ENCODE measurements around the gene CEBPB.
"Not testable (repeated sequence)": the region's sequence is repeated elsewhere in the genome, so short reads cannot be mapped to it uniquely, and the experiment has no call there.

The CEBPB gene

DNA sequence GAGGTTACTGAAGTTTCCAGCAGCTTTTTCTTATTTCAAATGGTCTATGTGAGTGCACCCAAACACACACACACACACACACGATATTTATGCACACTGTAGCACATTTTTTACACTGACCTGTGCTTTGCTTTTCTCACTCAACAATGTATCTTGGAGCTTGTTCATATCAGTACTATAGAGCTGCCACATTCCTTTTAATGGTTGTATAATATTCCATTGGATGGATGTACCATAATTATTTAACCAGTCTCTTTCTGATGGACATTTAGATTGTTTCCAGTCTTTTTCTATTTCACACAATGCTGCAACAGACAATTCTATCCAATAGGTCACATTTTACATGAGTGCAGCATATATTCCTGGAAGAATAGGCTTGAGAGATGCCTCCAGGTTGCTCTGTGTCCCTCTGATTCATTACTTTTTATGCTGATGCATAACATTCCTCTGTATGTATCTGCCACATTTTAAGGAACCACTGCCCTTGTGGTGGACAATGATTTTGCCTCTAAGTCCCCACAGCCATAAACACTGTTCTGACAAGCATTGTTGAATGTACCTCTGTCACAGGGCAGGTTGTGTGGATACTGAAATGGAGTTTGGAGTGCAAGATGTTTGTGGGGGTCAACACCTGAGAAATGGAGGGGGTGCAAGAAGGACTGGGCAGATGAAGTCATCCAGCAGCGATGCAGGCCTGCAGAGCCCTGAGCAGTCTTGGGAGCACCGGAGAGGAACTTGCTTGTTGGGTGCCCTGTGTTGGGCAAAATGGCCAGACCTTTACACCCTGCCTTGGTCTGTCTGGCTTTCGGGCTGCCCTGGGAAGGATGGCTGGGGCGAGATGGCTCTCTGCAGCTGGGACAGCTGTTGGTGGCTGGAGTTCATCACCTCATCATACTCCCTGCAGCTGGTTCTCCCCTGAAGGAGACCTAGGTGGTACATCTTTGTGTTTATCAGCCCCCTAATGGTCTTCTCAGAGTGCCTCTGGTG lies 13.6 kb downstream of the CEBPB start:
- TF ChIP-seq, protein P1, sequence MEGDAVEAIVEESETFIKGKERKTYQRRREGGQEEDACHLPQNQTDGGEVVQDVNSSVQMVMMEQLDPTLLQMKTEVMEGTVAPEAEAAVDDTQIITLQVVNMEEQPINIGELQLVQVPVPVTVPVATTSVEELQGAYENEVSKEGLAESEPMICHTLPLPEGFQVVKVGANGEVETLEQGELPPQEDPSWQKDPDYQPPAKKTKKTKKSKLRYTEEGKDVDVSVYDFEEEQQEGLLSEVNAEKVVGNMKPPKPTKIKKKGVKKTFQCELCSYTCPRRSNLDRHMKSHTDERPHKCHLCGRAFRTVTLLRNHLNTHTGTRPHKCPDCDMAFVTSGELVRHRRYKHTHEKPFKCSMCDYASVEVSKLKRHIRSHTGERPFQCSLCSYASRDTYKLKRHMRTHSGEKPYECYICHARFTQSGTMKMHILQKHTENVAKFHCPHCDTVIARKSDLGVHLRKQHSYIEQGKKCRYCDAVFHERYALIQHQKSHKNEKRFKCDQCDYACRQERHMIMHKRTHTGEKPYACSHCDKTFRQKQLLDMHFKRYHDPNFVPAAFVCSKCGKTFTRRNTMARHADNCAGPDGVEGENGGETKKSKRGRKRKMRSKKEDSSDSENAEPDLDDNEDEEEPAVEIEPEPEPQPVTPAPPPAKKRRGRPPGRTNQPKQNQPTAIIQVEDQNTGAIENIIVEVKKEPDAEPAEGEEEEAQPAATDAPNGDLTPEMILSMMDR (conservative IDR thresholded peaks at IDR 0.05; ENCODE audit: low read depth, low read length) = no peak
- Histone ChIP-seq H4K20me1 (ENCODE audit: insufficient read depth) (no peaks in the 10 kb centered on the region), H3K9ac (no peak overlapping the region), H3K27ac (no peak overlapping the region), H3K36me3 (ENCODE audit: insufficient read depth) (no peaks in the 10 kb centered on the region), H3K4me2 (no peak overlapping the region), H3K79me2 (ENCODE audit: insufficient read depth, low read depth) (no peaks in the 10 kb centered on the region), H3K4me1 (ENCODE audit: low read depth, poor library complexity, severe bottlenecking) (no peaks in the 10 kb centered on the region), H2AFZ (ENCODE audit: low read depth) (no peak overlapping the region), H3K4me3 (IDR thresholded peaks at IDR 0.05; ENCODE audit: insufficient read depth, low read depth, low read length) (no peak overlapping the region), H3K27me3 (ENCODE audit: insufficient read depth, low read depth) (no peaks in the 10 kb centered on the region)

DNA sequence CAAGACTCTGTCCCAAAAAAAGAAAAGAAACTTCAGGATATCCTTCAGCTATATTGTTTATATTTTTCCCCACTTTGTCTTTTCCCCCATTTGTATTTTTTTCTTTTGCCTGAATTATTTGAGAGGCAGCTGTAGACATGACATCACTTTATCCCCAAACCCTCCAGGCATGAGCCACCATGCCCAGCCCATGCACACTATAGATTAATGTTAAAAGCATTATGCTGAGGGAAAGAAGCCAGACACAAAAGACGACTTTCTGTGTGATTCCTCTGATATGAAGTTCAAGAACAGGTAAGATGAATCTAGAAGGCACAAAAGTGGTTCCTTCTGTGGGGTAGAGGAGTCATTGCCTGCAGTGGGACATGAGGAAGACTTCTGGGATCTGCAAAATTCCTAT lies 16.4 kb downstream of the CEBPB start:
- Histone ChIP-seq H3K79me2 (ENCODE audit: insufficient read depth, low read depth) (no peaks in the 10 kb centered on the region), H2AFZ (ENCODE audit: low read depth) (no peak overlapping the region), H3K4me3 (IDR thresholded peaks at IDR 0.05; ENCODE audit: insufficient read depth, low read depth, low read length) (no peak overlapping the region), H3K27ac (no peak overlapping the region), H3K27me3 (ENCODE audit: insufficient read depth, low read depth) (no peaks in the 10 kb centered on the region; the same call in 1 of the 2 replicates), H3K9ac (no peak overlapping the region), H3K36me3 (ENCODE audit: insufficient read depth) (no peaks in the 10 kb centered on the region), H3K4me2 (no peak overlapping the region), H3K4me1 (ENCODE audit: low read depth, poor library complexity, severe bottlenecking) (no peaks in the 10 kb centered on the region), H4K20me1 (ENCODE audit: insufficient read depth) (no peaks in the 10 kb centered on the region)
- TF ChIP-seq, protein P1 (conservative IDR thresholded peaks at IDR 0.05; ENCODE audit: low read depth, low read length) = no peak

DNA sequence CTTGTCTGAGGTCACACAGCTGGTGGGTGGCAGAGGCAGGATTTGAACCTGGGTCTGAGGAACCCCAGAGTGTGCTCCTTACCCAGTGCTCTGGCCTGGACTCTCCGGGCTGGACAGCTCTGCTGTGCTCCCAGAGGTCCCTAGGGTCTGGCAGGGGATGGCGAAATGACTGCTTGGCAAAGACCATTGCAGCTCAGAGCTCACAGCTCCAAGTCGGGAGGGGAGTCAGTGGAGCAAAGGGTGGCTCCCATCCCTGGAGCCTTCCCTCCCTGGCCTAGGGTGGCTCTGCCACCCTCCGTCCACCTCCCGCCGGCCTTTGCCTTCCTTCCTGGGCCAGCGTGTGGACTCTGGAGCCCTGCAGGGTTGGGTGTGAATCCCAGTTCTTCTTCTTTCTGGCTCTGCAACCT lies 17.5 kb downstream of the CEBPB start:
- no peaks in the 10 kb centered on the region for H3K79me2 ChIP-seq (ENCODE audit: insufficient read depth, low read depth)
- H4K20me1 ChIP-seq (ENCODE audit: insufficient read depth) = no peaks in the 10 kb centered on the region
- no peaks in the 10 kb centered on the region; the same call in 1 of the 2 replicates for H3K27me3 ChIP-seq (ENCODE audit: insufficient read depth, low read depth)
- TF ChIP-seq, protein P1 (conservative IDR thresholded peaks at IDR 0.05; ENCODE audit: low read depth, low read length) = no peak
- no peak overlapping the region for H3K4me3 ChIP-seq (IDR thresholded peaks at IDR 0.05; ENCODE audit: insufficient read depth, low read depth, low read length)
- no peak overlapping the region for H2AFZ ChIP-seq (ENCODE audit: low read depth)
- H3K4me1 ChIP-seq (ENCODE audit: low read depth, poor library complexity, severe bottlenecking) = no peaks in the 10 kb centered on the region
- H3K27ac ChIP-seq = no peak overlapping the region
- H3K9ac ChIP-seq = no peak overlapping the region
- no peaks in the 10 kb centered on the region for H3K36me3 ChIP-seq (ENCODE audit: insufficient read depth)
- H3K4me2 ChIP-seq = no peak overlapping the region

DNA sequence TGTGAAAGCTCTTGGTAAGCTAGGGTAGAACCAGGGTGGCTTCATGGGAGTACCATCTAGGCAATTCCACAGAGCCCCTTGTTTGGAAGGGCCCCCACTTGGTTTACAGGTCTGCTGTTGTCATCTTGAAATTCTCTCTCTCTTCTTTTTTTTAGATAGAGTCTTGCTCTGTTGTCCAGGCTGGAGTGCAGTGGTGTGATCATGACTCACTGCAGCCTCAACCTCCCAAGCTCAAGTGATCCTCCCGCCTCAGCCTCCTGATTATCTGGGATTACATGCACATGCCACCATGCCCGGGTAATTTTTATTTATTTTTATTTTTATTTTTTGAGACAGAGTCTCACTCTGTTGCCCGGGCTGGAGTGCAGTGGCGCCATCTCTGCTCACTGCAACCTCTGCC lies 18.2 kb downstream of the CEBPB start:
- not testable (repeated sequence) for H3K9ac ChIP-seq; H2AFZ ChIP-seq (ENCODE audit: low read depth); H3K4me3 ChIP-seq (IDR thresholded peaks at IDR 0.05; ENCODE audit: insufficient read depth, low read depth, low read length); H3K4me1 ChIP-seq (ENCODE audit: low read depth, poor library complexity, severe bottlenecking); H3K79me2 ChIP-seq (ENCODE audit: insufficient read depth, low read depth); H3K27me3 ChIP-seq (ENCODE audit: insufficient read depth, low read depth); H3K36me3 ChIP-seq (ENCODE audit: insufficient read depth); H3K27ac ChIP-seq; H3K4me2 ChIP-seq; H4K20me1 ChIP-seq (ENCODE audit: insufficient read depth)

DNA sequence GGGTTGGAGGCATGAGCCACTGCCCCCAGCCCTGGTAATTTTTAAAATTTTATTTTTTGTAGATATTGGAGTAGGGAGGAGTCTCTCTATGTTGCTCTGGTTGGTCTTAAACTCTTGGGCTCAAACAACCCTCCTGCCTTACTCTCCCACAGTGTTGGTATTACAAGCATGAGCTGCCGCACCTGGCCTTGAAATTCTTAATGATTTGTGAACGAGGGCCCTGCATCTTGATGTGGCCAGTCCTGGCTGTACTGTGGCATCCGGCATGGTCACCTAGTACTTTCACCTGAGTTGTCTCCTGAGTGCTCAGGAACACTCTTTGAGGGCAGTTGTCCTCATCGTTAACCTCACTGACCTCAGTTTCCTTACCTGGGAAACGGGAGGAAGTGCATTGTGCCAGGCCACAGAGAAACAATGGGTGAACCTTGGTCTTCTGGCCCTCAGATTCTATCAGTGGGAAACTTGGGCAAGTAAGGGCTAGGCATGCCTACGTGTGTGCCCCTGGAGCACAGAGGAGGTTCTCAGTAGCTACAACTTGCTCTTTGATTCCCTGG lies 19.5 kb downstream of the CEBPB start:
- no peaks in the 10 kb centered on the region for H4K20me1 ChIP-seq (ENCODE audit: insufficient read depth)
- H3K9ac ChIP-seq = no peak overlapping the region
- H3K36me3 ChIP-seq (ENCODE audit: insufficient read depth) = no peaks in the 10 kb centered on the region
- TF ChIP-seq, protein P1 (conservative IDR thresholded peaks at IDR 0.05; ENCODE audit: low read depth, low read length) = no peak
- no peak overlapping the region for H3K4me3 ChIP-seq (IDR thresholded peaks at IDR 0.05; ENCODE audit: insufficient read depth, low read depth, low read length)
- no peak overlapping the region for H2AFZ ChIP-seq (ENCODE audit: low read depth)
- H3K4me2 ChIP-seq = no peak overlapping the region
- H3K4me1 ChIP-seq (ENCODE audit: low read depth, poor library complexity, severe bottlenecking) = no peaks in the 10 kb centered on the region
- no peak overlapping the region for H3K27ac ChIP-seq
- H3K79me2 ChIP-seq (ENCODE audit: insufficient read depth, low read depth) = no peaks in the 10 kb centered on the region
- no peaks in the 10 kb centered on the region; the same call in 1 of the 2 replicates for H3K27me3 ChIP-seq (ENCODE audit: insufficient read depth, low read depth)
